HG03135 (cell line): ENCODE results near the gene HMX1.

Experiments used
- ATAC-seq: cut with Tn5 transposase; IDR thresholded peaks from one replicate; pipeline ENCODE4 v1.9.1; 2021; ENCODE audit warnings: mild to moderate bottlenecking, moderate library complexity; ENCODE audit not compliant: unreplicated experiment

HMX1 gene

DNA sequence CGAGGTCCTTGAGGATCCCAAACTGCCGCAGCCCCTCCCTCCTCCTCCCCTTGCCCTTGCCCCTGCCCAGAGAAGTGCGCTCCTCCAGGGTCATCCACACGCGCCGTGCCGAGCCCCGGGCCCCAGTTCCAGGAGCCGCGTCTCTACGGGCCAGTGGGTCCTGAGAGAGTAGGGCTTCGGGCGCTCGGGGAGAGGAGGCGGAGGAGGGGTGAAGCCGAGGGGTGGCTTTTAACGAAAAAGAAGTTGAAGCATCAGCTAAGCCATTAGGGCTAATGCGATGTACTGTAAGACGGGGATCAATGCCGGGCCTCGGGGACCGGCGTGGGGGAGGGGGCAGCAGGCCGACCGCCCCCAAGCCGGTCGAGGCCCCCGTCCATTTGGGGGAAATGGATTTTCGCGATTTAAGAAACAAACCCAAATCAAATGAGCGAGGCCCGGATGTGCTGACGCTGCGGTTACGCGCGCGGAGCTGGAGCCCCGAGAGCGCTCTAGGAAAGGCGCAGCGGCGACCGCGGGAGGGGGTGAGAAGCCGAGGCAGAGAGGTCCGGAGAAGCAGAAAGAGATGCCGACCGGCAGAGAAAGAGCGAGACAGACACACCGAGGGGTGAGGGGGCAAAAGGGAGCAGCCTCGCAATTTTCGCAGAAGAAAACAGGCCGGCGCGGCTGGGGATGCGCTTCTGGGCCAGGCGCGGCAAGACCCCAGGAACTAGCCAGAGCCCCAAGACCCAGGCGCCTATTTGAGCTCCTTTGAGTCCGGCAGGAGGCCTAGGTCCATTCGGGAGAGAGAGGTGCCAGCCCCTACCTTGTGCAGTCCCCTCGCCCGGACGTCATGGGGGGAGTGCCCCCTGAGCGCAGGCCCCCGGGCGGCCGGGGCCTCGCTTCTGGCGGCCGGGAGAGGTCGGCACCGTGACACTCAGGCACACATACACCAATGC is 13.6 kb downstream of the HMX1 start:
- no peak for ATAC-seq

DNA sequence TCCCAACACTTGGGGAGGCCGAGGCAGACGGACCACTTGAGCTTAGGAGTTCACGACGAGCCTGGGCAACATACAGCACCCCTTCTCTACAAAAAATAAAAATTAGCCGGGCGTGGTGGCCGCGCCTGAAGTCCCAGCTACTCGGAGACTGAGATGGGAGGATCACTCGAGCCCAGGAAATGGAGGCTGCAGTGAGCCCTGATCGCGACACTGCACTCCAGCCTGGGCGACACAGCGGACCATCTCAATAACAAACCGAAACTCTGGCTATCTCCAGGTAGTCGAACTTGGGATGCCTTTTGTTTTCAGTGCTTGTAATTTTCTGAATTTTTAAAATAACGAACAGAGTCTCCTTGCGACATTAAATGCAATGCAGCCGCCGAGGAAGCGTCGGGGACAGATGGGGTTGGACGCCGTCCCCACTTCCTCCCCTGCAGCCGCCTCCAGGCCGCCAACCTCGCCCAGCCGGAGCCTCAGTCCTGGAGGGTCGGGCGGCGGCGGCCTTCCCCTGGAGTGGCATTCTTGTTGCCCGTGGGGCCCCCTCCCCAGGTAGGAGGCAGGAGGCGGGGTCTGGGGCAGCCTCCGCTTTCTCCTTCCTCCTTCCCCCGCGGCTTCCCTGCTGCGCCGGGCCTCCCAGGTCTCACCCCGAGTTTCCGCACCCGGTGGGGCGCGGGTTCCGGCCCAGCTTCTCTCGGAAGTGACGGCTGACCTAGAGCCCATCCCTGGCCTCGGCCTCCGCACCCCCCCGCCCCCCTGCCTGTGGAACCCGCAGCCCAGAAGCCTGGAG is 14.6 kb downstream of the HMX1 start:
- ATAC-seq: no peak

DNA sequence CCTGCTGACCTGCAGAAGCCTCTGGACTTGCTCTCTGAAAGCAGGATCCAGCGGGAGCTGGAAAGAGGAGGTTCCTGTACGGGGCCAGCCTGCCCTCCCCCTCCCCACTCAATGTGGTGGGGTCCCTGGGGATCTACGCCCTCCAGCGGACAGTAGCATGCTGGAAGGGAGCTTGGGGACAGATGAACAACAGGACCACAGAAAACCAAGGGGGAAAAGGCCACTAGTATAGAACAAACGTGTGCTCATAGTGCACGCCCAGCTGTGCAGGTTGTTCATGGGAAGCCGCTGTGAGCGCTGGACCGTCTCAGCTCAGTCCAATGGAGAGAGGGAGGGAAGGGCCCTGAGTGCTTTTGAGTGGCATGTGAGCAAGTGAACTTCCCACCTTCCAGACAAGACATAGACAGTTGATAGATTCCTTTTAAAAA is 15.8 kb downstream of the HMX1 start:
- ATAC-seq: no peak

DNA sequence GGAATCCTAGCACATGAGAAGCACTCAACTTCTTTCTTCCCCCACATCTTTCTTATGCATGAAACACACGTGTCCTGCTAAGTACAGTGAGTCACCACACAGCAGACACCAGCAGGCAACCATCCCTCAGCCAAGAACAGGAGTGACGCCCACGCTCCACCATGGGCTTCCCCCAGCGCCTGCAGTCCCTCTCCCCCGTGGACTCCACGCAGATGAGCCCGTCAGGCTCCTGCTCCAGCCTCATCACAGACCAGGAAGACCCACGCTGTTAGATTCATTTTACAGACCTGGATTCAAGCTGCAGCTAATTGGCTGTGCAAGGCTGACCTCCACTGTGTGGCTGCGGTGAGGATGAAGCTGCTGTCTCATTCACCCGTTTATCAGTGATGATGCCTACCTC is 16.7 kb downstream of the HMX1 start:
- ATAC-seq: no peak

DNA sequence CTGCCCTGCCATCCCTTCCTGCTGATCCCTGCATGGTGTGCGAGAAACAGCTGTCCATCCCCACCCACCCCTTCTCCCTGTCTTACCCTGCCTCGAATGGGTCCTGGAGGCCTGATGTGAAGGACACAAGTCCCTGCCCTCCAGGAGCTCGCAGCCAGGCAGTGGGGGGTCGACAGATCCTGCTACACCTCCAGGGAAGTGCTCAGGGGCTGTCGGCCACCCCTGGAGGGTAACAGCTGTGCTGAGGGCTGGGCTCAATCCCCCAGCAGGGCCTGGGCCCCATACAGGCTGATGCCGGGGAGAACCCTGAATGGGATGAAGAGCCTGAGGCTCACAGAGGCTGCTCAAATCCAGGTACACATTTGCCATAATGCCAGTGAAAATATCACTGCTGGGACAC is 17.6 kb downstream of the HMX1 start:
- no peak for ATAC-seq

DNA sequence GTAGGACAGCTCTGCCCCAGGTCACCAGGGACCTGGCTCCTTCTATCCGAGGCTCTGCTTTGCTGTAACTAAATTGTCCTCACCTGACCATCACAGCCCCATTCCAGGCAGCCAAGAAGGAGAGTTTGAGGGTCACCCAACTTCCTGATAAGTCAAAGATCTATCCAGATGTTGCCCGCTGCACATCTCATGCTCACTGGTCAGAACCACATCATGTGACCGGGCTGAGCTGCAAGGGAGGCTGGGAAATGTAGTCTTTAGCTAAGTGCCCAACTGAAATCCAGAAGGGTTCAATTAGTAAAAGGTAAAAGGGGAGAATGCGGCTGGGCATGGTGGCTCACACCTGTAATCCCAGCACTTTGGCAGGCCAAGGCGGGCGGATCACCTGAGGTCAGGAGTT is 18.4 kb downstream of the HMX1 start:
- ATAC-seq: no peak

DNA sequence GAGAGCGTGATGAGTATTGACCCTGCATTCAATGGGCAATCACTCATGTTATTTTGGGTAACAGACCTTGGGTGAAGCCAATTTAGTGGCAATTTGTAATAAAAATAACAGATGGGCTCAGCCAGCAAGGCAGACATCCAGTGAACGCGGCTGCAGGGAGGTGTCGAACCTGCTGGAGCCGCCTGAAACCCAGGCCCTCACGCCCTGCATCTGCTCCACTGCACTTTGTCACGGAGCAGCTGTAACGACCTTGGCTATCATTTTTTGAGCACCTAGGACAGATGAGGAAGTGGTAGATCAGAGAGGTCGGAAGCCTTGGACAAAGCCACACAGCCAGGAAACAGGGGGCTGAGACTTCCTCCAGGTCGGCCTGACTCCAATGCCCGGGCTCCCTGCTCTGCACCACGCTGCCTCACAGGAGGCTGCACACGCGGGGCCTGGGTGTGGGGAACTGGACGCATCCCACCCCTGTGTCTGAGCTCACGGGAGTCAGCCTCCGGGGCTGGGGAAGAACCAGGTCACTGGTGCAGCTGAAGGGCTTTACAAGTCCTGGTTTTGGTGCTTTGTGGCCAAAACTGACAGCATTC is 19.4 kb downstream of the HMX1 start:
- ATAC-seq: no peak

DNA sequence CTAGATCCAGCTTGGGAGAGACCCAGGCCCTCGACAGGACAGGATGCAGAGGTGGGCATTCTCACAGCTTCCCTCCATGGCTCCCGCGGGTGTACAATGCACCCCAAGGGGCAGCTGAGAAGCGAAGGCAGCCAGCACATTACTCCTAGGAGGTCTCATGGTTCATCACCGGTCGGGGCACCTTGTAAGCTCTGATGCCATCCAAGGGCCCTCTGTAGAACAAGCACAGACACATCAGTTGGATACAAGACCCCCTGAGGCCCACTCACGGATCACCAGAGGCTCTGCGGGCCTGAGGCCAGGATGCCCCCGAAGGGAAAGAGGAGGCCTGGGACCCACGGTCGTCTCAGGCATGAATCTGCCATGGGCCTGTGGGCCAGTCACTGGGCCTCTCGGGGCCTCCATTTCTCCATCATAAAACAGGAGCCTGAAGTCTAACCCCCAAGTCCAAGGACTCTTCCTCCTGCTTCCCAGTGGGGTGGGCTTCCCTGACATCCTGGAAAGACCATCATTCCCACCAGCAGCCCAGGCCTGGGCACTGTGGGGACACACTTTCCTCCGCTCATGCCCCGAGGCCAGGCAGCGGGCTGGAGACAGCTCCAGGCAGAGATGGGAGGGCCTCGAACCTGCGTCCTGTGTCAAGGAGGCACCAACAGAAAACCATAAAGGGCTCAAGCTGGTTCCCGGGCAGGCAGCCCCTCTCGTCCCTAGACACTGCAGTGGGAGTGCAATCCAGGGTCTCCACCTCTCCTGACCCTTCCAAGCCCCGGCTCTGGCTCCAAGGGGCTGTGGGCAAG is 20.1 kb downstream of the HMX1 start:
- ATAC-seq: no peak

DNA sequence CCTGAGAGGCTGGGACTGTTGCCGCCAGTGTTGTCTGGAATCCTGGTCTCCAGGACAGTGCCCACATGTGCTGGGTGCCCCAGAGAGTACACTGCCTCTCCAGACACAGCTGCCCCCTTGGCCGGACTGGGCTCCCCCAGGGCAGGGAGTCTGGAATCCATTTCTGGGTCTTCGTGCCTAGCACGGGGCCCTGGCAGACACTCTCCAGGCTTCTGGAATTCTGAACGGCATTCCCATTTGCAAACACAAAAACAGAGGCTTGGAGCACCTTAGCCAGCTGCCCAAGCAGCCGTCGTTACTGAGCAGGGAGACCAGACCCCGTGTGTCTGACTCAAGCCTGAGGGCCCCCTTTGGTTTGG is 20.8 kb downstream of the HMX1 start:
- ATAC-seq: no peak

DNA sequence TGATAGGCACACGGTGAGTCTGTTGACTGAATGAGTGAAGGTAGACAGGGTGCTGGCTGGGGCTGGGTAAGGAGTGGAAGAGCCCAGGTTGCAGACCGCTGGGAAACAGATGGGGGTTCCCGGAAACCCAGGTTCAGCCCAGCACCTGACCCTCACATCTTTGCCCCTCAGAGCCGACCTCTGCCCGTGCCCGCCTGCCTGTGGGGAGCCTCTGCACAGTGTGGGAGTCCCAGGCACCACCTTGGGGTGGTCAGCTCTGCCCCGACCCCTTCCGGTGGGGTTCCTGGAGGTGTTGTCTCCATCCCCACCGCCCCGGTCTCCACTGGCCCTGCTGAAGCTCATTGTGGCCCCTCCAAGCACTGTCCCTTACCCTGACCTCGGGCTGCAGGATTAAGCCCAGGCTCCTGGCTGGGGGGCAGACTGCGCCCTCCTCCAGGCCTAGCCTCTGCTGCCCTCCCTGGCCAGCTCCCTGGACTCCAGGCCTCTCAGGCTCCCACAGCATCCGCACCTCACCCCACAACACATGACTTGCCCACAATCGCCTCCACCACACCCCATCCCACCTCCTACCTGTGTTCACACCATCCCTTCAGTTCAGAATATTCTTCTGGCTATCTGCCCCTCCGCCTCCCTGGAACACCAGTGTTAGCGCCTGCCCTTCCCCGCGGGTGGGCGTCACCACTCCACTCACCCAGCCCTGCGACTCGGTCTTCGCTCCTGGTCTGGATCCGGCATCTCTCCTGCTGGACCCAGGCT is 21.4 kb downstream of the HMX1 start:
- no peak for ATAC-seq

DNA sequence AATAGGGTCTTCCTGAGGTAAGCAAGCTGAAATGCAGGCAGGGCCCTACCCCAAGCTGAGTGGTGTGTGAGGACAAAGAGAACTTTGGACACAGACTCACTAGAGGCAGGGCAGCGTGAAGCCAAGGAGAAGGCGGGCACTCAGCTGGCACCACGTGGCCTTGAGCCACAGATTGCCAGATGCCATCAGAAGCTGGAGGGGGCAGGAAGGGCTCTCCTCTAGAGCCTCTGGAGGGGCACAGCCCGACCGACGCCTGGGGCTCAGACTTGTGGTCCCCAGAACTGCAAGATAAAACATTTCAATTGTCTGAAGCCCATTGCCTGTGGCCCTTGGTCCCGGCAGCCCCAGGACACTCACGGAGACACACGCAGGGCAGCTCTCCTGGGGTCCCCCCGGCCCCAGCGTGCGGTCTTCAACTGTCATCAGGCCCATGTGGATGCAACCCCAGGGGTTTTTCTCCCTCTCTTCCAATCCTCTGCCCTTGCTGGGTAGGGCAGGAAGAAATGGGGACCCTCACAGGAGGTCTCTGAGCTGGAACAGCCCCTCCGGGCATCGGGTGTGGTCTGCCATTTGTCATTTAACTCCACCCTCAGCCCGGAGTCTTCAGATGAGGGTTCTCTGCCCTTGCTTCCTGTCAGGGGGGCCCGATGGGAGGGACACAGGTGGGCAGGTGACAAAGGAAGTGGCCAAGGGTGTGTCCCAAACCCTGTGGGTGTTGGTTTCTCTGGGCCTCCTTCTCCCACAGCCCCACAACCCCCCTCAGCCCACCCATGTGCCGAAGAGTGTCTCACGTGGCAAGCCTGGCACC is 22.2 kb downstream of the HMX1 start:
- no peak for ATAC-seq

DNA sequence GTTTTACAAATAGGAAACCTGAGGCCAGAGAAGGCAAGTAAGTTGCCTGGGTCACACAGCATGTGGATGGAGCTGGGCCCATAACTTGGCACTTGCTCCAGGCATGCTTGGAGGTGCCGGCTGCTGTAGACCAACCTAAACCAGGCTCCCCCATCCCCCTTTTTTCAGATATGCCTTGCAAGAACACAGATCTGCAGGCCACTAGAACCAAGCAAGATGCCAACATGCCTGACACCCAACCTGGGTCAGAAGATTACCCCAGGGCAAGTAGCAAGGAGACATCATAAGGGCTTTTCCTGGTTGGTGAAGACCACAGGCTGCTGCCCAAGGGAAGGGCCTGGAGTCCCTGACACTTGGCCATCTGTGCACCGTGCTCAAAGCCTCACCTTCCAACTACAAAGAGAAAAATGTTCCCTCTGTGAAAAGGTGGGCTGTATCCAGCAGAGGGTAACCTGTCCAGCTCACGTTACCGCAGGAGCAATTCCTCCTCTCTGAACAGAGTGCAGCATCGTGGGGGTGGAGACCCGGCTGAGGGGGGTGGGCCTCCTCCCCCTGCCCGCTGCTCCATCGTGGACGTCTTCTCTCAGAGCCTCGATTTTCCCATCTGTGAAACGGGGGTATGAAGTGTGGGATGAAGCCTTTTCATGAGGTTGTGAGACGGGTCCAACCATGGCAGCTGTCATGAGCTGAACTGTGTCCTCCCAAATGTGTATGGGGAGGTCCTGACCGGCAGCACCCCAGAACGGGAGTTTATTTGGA is 23.0 kb downstream of the HMX1 start:
- no peak for ATAC-seq

DNA sequence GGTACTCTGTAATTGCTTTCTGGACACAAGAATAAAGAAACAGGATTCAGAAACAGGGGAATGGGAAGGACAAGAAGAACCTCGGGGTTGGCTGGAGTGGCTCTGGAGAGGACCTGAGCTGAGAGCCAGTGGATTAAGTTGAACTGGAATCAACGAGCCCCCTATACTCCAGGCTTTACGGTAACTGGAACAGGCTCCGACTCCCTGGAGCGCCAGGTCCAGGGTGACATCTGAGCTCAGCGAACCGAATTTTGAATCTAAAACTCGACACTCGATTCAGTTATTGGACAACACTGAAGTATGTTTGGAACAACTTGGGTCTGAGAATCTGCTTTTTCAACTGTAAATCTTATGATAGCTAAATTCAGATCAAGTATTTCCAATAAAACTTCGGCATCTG is 23.9 kb downstream of the HMX1 start:
- no peak for ATAC-seq

DNA sequence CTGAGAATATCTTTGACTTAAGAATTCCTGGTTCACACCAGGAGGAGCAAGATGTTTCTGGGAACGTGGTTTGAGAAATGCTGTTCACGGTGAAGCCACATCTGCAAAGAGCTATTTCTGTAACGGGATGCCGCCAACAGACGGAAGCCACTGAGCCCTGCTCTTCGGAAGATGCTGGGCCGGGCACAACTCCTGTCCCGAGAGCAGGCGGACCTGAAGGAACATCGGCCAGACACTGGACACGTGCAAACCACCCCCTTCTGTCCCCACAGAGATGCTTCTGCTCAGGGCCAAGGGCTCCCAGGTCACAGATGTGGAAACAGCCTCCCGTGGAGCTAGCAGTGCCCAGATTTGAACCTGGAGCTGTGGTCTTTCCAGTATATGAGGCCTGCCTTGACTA is 24.3 kb downstream of the HMX1 start:
- no peak for ATAC-seq

DNA sequence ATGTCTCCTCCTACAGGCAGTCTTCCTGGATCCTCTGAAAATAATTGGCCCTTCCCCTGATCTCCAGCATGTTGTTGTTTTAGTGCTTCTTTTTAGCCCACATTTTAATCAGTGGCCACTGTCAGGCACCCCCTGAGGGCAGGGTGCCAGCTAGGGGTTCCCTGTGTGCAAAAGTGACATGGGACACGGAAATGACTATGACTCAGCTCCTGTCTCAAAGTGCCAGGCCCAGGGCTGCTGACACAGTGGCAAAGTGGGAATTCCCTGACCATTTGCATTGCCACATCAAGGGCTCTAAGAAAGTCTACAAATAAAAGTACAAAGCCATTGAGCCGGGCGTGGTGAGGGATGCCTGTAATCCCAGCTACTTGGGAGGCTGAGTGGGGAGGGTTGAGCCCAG is 24.8 kb downstream of the HMX1 start:
- no peak for ATAC-seq

DNA sequence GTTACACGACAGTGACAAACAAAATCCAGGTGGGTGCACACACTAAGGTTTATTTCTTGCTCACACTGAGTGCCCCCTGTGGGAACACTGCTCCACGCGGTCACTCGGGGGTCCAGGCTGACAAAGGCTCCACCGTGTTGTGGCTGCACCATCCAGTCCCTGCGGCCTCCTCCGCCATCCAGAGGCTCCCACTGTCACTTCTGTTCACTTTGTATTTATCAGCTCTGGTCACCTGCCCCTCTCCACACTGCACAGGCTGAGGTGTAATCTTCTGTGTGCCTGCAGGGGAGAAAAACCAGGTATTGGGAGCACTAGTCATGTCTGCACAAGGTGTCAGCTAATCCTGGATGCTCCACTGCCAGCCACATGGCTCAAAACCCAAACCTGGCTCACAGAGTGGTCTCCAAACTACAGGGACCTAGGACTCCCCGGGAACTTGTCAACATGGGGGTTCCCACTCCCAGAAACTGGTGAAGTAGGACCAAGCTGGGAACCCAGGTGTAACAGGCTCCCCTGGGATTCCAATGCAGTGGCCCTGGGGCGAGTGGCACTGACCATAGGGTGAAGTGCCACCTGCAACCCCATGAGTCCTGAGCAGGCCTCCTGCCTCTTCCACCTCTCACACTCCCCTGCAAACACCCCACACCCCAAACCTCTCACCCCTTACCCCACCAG is 25.5 kb downstream of the HMX1 start:
- ATAC-seq: no peak

DNA sequence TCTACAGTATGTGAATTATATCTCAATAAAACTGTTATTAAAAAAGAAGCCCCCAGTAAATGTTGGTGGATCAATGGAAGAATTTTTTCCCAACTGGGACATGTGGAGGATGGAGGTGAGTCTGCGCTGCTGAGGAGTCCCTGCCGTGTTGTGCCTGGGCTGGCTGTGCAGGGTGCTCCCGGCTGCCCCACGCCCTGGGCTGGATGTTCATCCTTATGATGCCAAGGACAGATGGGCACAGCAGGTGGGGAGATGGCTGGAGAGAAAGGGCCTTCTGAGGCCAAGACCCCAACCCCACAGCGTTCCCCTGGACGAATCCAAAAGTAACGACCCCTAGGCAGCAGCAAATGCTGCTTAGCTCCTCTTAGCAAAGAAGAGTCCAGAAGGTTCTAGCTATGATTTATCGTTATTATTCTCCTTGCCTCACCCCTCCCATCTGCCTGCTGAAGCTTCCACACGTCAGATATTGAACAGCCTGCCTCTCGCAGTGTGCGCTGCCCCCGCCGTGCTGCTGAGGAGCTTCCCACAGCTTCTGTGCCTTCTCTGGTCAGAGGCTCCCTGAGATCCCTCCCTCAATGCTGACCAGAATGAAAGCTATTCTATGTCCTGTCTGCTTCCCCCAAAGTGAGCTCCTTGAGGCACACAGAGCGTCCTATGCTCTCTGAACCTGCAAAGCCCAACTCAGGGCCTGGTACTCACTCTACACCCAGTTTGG is 26.5 kb downstream of the HMX1 start:
- no peak for ATAC-seq

DNA sequence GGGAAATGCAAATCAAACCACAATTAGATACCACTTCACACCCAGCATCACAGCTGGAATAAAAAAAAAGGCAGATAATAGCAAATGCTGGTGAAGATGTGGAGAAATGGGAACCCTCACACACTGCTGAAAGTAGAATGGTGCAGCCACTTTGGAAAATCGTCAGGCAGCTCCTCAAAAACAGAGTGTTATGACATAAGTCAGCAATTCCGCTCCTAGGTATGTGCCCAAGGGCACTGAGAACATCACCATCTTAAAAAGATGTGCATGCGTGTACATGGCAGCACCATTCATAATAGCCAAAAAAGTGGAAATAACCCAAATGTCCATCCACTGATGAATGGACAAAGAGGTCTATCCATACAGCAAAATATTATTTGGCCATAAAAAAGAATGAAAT is 28.0 kb downstream of the HMX1 start:
- ATAC-seq: no peak
